ENCODE results near the gene ABCC12. TPM values are rescaled to one million over a fixed set of nuclear protein-coding genes. Genes with fewer than 3 reads are reported as not detected.

The ABCC12 gene
- total and polyA plus RNA-seq, 10 of the 15 experiments (the other 5 are each of a cell fraction or from before 2014, with no cell fraction given): 0.02 to 0.03 (median 0.03) TPM; not detected in 6

DNA sequence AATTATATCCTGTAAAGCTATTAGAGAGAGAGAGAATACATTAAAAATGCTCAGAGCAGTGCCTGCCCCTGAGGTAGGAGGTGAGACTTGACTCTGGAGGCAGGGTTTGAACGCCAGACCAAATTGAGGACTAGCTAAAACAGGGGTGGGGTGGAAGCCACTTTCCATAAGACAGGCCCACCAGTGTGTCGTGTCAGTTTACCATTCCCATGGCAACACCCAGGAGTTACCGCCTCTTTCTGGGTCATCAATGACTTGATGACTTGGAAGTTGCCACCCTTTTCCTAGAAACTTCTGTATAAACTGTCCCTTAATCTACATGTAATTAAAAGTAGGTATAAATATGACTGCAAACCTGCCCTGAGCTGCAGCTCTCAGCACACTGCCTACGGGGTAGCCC is 32.0 kb upstream of the ABCC12 start (continued):
- TF ChIP-seq, protein P1, sequence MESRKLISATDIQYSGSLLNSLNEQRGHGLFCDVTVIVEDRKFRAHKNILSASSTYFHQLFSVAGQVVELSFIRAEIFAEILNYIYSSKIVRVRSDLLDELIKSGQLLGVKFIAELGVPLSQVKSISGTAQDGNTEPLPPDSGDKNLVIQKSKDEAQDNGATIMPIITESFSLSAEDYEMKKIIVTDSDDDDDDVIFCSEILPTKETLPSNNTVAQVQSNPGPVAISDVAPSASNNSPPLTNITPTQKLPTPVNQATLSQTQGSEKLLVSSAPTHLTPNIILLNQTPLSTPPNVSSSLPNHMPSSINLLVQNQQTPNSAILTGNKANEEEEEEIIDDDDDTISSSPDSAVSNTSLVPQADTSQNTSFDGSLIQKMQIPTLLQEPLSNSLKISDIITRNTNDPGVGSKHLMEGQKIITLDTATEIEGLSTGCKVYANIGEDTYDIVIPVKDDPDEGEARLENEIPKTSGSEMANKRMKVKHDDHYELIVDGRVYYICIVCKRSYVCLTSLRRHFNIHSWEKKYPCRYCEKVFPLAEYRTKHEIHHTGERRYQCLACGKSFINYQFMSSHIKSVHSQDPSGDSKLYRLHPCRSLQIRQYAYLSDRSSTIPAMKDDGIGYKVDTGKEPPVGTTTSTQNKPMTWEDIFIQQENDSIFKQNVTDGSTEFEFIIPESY (IDR thresholded peaks at IDR 0.05): no peak
- TF ChIP-seq HDGF (IDR thresholded peaks at IDR 0.05) (no peak), IKZF1 (conservative IDR thresholded peaks at IDR 0.05) (no peak), CREB1 (IDR thresholded peaks at IDR 0.05; ENCODE audit: low read depth) (no peak)
- TF ChIP-seq, protein P2, sequence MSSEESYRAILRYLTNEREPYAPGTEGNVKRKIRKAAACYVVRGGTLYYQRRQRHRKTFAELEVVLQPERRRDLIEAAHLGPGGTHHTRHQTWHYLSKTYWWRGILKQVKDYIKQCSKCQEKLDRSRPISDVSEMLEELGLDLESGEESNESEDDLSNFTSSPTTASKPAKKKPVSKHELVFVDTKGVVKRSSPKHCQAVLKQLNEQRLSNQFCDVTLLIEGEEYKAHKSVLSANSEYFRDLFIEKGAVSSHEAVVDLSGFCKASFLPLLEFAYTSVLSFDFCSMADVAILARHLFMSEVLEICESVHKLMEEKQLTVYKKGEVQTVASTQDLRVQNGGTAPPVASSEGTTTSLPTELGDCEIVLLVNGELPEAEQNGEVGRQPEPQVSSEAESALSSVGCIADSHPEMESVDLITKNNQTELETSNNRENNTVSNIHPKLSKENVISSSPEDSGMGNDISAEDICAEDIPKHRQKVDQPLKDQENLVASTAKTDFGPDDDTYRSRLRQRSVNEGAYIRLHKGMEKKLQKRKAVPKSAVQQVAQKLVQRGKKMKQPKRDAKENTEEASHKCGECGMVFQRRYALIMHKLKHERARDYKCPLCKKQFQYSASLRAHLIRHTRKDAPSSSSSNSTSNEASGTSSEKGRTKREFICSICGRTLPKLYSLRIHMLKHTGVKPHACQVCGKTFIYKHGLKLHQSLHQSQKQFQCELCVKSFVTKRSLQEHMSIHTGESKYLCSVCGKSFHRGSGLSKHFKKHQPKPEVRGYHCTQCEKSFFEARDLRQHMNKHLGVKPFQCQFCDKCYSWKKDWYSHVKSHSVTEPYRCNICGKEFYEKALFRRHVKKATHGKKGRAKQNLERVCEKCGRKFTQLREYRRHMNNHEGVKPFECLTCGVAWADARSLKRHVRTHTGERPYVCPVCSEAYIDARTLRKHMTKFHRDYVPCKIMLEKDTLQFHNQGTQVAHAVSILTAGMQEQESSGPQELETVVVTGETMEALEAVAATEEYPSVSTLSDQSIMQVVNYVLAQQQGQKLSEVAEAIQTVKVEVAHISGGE (CRISPR knock-in tag; IDR thresholded peaks at IDR 0.05): no peak
- TF ChIP-seq, protein P3, sequence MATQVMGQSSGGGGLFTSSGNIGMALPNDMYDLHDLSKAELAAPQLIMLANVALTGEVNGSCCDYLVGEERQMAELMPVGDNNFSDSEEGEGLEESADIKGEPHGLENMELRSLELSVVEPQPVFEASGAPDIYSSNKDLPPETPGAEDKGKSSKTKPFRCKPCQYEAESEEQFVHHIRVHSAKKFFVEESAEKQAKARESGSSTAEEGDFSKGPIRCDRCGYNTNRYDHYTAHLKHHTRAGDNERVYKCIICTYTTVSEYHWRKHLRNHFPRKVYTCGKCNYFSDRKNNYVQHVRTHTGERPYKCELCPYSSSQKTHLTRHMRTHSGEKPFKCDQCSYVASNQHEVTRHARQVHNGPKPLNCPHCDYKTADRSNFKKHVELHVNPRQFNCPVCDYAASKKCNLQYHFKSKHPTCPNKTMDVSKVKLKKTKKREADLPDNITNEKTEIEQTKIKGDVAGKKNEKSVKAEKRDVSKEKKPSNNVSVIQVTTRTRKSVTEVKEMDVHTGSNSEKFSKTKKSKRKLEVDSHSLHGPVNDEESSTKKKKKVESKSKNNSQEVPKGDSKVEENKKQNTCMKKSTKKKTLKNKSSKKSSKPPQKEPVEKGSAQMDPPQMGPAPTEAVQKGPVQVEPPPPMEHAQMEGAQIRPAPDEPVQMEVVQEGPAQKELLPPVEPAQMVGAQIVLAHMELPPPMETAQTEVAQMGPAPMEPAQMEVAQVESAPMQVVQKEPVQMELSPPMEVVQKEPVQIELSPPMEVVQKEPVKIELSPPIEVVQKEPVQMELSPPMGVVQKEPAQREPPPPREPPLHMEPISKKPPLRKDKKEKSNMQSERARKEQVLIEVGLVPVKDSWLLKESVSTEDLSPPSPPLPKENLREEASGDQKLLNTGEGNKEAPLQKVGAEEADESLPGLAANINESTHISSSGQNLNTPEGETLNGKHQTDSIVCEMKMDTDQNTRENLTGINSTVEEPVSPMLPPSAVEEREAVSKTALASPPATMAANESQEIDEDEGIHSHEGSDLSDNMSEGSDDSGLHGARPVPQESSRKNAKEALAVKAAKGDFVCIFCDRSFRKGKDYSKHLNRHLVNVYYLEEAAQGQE (IDR thresholded peaks at IDR 0.05; ENCODE audit: low read depth, low read length): no peak

All from GM12878 (cell line).